ENCODE data around the gene HECTD4. TPM values are rescaled to one million over a fixed set of nuclear protein-coding genes. Genes with fewer than 3 reads are reported as not detected.

Gene HECTD4
- total RNA-seq, 1 experiment from 2014 or later: 37.4 TPM

- Histone ChIP-seq H3K36me3 (ENCODE audit: low read depth) (no peaks in the 10 kb centered on the region; the same call in 1 of the 2 replicates), H2AFZ (no peak overlapping the region), H4K20me1 (ENCODE audit: insufficient read depth) (no peaks in the 10 kb centered on the region), H3K27ac (no peak overlapping the region), H3K9me3 (ENCODE audit: insufficient read depth, low read depth) (no peaks in the 10 kb centered on the region), H3K4me2 (no peak overlapping the region), H3K9me2 (ENCODE audit: insufficient read depth) (no peaks in the 10 kb centered on the region), H3K4me1 (replicated peaks; ENCODE audit: insufficient read depth) (no peaks in the 10 kb centered on the region), H3K27me3 (ENCODE audit: insufficient read depth, low read depth) (no peaks in the 10 kb centered on the region), H3K4me3 (no peak overlapping the region), H3K79me2 (ENCODE audit: low read depth) (no peaks in the 10 kb centered on the region), H3F3A (ENCODE audit: insufficient read depth, low read depth) (no peaks in the 10 kb centered on the region)
- POLR2A ChIA-PET (ENCODE audit: unreplicated experiment): no interaction called here
- intact Hi-C loops (cut with micrococcal nuclease; ENCODE audit: unreplicated experiment): no loop called here
- DNase-seq: no peak
- TF ChIP-seq, protein P1, sequence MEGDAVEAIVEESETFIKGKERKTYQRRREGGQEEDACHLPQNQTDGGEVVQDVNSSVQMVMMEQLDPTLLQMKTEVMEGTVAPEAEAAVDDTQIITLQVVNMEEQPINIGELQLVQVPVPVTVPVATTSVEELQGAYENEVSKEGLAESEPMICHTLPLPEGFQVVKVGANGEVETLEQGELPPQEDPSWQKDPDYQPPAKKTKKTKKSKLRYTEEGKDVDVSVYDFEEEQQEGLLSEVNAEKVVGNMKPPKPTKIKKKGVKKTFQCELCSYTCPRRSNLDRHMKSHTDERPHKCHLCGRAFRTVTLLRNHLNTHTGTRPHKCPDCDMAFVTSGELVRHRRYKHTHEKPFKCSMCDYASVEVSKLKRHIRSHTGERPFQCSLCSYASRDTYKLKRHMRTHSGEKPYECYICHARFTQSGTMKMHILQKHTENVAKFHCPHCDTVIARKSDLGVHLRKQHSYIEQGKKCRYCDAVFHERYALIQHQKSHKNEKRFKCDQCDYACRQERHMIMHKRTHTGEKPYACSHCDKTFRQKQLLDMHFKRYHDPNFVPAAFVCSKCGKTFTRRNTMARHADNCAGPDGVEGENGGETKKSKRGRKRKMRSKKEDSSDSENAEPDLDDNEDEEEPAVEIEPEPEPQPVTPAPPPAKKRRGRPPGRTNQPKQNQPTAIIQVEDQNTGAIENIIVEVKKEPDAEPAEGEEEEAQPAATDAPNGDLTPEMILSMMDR (conservative IDR thresholded peaks at IDR 0.05): no peak
- TF ChIP-seq EZH2 (IDR thresholded peaks at IDR 0.05; ENCODE audit: low read depth): no peak
- no TSS peak for BruUV-seq (replicated peaks)
- CTCF ChIA-PET: no interaction called here
Measured at GRCh38 chr12:112275207-112275606, 107.0 kb downstream of the HECTD4 start.

DNA sequence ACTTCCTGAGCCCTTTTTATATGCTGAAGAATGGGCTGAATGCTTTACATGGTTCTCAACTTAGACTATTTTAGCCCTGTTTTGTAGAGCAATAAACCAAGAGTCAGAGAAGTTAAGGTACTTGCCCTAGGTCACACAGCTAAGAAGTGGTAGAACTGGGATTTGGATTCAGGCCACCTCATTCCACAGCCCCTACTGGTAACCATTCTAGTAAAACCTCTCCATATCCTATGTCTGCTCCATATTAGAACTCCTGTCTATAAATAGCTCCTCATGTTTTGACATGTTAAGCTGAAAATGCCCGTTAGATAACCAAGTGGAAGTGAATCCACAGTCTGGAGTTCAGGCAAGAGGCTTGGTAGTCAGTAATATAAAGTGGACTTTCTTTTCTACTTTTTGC, 111.6 kb downstream of the HECTD4 start:
- POLR2A ChIA-PET (ENCODE audit: unreplicated experiment): no interaction called here
- Histone ChIP-seq H4K20me1 (ENCODE audit: insufficient read depth) (no peaks in the 10 kb centered on the region), H3K36me3 (ENCODE audit: low read depth) (no peaks in the 10 kb centered on the region), H3K4me3 (no peak overlapping the region), H3K4me2 (no peak overlapping the region), H3K79me2 (ENCODE audit: low read depth) (no peaks in the 10 kb centered on the region), H3K27me3 (ENCODE audit: insufficient read depth, low read depth) (no peaks in the 10 kb centered on the region), H3F3A (ENCODE audit: insufficient read depth, low read depth) (no peaks in the 10 kb centered on the region), H3K27ac (no peak overlapping the region), H2AFZ (no peak overlapping the region), H3K9me3 (ENCODE audit: insufficient read depth, low read depth) (no peaks in the 10 kb centered on the region), H3K4me1 (replicated peaks; ENCODE audit: insufficient read depth) (no peaks in the 10 kb centered on the region), H3K9me2 (ENCODE audit: insufficient read depth) (no peaks in the 10 kb centered on the region)
- CTCF ChIA-PET: no interaction called here
- BruUV-seq (replicated peaks): no TSS peak
- TF ChIP-seq EZH2 (IDR thresholded peaks at IDR 0.05; ENCODE audit: low read depth): no peak
- TF ChIP-seq, protein P1 (conservative IDR thresholded peaks at IDR 0.05): no peak
- intact Hi-C loops (cut with micrococcal nuclease; ENCODE audit: unreplicated experiment): no loop called here
- no peak for DNase-seq

GRCh38 chr12:112266473-112266872, 115.8 kb downstream of the HECTD4 start:
- no peak for DNase-seq
- Histone ChIP-seq H4K20me1 (ENCODE audit: insufficient read depth) (no peaks in the 10 kb centered on the region), H3K4me2 (no peak overlapping the region), H3K9me3 (ENCODE audit: insufficient read depth, low read depth) (no peaks in the 10 kb centered on the region), H3F3A (ENCODE audit: insufficient read depth, low read depth) (no peaks in the 10 kb centered on the region), H2AFZ (no peak overlapping the region), H3K36me3 (ENCODE audit: low read depth) (peaks cover 6% of the 10 kb centered on the region; the same call in 1 of the 2 replicates), H3K9me2 (ENCODE audit: insufficient read depth) (no peaks in the 10 kb centered on the region), H3K27me3 (ENCODE audit: insufficient read depth, low read depth) (no peaks in the 10 kb centered on the region), H3K4me3 (no peak overlapping the region), H3K79me2 (ENCODE audit: low read depth) (no peaks in the 10 kb centered on the region), H3K27ac (no peak overlapping the region), H3K4me1 (replicated peaks; ENCODE audit: insufficient read depth) (no peaks in the 10 kb centered on the region)
- POLR2A ChIA-PET (ENCODE audit: unreplicated experiment): interaction anchor here (0.6 kb wide), 1 partner anchor 12 kb away, joined by 13 read pairs; no protein-coding TSS in a partner anchor
- CTCF ChIA-PET: no interaction called here
- TF ChIP-seq EZH2 (IDR thresholded peaks at IDR 0.05; ENCODE audit: low read depth): no peak
- TF ChIP-seq, protein P1 (conservative IDR thresholded peaks at IDR 0.05): no peak
- intact Hi-C loops (cut with micrococcal nuclease; ENCODE audit: unreplicated experiment): no loop called here
- BruUV-seq (replicated peaks): no TSS peak

Measured in PC-9 (cell line).